ENCODE data around the gene SYCP3.

Gene SYCP3

DNA sequence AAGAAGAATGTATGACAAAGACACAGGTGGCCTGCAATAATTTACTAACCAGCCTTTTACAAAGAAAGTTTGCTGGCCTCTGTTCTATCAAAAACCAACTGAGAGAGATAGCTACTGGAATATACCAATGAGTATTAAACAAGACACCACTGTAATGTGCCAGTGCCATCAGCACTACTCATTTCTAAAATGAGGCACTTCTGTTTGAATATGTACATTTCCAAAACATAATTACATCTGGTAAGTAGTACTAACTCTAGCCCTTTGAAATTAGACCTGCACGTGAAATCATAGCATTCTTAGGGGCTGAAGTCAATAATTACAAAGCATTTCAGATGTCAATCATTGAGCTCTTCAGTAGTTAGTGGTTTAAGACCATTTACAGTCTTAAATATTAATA, 6.9 kb upstream of the SYCP3 start:
- TF ChIP-seq, protein P1, sequence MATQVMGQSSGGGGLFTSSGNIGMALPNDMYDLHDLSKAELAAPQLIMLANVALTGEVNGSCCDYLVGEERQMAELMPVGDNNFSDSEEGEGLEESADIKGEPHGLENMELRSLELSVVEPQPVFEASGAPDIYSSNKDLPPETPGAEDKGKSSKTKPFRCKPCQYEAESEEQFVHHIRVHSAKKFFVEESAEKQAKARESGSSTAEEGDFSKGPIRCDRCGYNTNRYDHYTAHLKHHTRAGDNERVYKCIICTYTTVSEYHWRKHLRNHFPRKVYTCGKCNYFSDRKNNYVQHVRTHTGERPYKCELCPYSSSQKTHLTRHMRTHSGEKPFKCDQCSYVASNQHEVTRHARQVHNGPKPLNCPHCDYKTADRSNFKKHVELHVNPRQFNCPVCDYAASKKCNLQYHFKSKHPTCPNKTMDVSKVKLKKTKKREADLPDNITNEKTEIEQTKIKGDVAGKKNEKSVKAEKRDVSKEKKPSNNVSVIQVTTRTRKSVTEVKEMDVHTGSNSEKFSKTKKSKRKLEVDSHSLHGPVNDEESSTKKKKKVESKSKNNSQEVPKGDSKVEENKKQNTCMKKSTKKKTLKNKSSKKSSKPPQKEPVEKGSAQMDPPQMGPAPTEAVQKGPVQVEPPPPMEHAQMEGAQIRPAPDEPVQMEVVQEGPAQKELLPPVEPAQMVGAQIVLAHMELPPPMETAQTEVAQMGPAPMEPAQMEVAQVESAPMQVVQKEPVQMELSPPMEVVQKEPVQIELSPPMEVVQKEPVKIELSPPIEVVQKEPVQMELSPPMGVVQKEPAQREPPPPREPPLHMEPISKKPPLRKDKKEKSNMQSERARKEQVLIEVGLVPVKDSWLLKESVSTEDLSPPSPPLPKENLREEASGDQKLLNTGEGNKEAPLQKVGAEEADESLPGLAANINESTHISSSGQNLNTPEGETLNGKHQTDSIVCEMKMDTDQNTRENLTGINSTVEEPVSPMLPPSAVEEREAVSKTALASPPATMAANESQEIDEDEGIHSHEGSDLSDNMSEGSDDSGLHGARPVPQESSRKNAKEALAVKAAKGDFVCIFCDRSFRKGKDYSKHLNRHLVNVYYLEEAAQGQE (IDR thresholded peaks at IDR 0.05; ENCODE audit: low read depth): no peak
- TF ChIP-seq CREB1 (IDR thresholded peaks at IDR 0.05; ENCODE audit: low read depth) (no peak), EP300 (IDR thresholded peaks at IDR 0.05; ENCODE audit: borderline replicate concordance) (no peak), TAF1 (IDR thresholded peaks at IDR 0.05; ENCODE audit: low read depth) (no peak)

DNA sequence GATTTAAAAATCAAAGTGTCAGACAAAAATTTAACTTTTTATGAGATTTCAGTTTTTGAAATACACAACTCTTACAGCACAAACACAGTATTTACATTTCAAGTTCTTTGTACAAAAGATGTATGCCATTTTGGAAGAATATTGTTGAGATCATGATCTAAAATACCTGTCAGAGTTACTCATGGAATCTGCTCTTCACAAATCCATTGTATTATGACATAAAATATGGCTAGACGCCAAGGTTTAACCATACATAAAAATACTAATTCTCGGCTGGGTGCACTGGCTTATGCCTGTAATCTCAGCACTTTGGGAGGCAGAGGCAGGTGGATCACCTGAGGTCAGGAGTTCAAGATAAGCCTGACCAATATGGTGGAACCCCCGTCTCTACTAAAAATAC, 6.2 kb upstream of the SYCP3 start:
- TF ChIP-seq TEAD4 (IDR thresholded peaks at IDR 0.05): no peak
- TF ChIP-seq EP300 (IDR thresholded peaks at IDR 0.05; ENCODE audit: borderline replicate concordance): no peak
- TF ChIP-seq, protein P2, sequence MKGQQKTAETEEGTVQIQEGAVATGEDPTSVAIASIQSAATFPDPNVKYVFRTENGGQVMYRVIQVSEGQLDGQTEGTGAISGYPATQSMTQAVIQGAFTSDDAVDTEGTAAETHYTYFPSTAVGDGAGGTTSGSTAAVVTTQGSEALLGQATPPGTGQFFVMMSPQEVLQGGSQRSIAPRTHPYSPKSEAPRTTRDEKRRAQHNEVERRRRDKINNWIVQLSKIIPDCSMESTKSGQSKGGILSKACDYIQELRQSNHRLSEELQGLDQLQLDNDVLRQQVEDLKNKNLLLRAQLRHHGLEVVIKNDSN (IDR thresholded peaks at IDR 0.05): no peak
- TF ChIP-seq NFIC (IDR thresholded peaks at IDR 0.05): no peak; the same call in 1 of the 2 replicates
- no peak for TF ChIP-seq TAF1 (IDR thresholded peaks at IDR 0.05; ENCODE audit: low read depth)

DNA sequence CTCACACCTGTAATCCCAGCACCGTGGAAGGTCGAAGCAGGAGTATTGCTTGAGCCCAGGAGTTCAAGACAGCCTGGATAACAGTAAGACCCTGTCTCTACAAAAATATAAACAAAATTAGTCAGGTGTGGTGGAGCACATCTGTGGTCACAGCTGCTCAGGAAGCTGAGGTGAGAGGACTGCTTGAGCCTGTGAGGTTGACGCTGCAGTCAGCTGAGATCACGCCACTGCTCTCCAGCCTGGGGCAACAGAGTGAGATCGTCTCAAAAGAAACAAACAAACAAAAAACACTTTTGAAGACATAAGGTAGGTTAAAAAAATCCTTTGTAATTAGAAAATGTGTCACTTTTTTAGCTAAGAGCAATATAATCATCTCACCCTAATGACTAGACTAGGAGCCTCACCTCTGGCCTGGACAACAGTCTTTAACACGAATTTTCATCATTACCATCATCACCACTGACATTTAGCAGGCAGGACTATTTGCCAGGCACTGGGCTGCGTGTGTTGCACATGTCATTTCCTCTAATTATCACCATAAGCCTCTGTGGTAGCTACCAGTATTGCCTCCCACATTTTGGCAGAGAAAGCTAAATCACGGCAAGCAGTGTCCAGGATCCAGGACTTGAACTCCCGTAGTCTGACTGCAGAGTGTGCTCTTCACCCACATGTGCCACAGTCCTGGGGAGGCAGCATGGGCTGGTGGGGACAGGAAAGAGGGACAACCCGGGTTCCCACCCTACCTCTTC, 4.6 kb upstream of the SYCP3 start:
- TF ChIP-seq EGR1 (IDR thresholded peaks at IDR 0.05) (no peak), TCF12 (IDR thresholded peaks at IDR 0.05; ENCODE audit: low read depth) (no peak), EP300 (IDR thresholded peaks at IDR 0.05; ENCODE audit: borderline replicate concordance) (no peak), ZBTB7A (IDR thresholded peaks at IDR 0.05; ENCODE audit: low read depth) (no peak), TAF1 (IDR thresholded peaks at IDR 0.05; ENCODE audit: low read depth) (no peak), YY1 (IDR thresholded peaks at IDR 0.05; ENCODE audit: low read depth) (no peak), FOXM1 (IDR thresholded peaks at IDR 0.05; ENCODE audit: borderline replicate concordance, low read depth) (no peak), TEAD4 (IDR thresholded peaks at IDR 0.05) (no peak), NFIC (IDR thresholded peaks at IDR 0.05) (no peak), RAD21 (IDR thresholded peaks at IDR 0.05; ENCODE audit: low read depth) (no peak)
- TF ChIP-seq, protein P2 (IDR thresholded peaks at IDR 0.05): no peak

DNA sequence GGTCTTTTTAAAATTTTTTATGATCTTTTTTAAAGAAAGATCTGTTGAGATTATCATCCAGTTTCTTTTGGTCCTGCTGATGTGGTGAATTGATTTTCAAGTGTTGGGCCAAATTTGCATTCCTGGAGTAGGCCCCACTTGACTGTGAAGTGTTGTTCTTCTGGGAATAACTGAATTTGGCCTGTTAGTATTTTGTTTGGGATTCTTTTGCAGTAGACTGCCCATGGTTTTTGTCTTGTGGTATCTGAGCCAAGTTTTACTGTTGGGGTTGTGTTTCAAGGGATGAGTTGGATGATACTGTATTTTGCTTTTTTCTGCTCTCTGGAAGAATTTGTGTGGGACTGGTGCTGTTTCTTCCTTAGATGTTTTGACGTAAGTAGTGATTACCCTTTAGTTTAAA, 4.0 kb upstream of the SYCP3 start:
- TF ChIP-seq, protein P1 (IDR thresholded peaks at IDR 0.05; ENCODE audit: low read depth): no peak
- TF ChIP-seq, protein P3, sequence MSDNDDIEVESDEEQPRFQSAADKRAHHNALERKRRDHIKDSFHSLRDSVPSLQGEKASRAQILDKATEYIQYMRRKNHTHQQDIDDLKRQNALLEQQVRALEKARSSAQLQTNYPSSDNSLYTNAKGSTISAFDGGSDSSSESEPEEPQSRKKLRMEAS (IDR thresholded peaks at IDR 0.05): no peak
- no peak for TF ChIP-seq EP300 (IDR thresholded peaks at IDR 0.05; ENCODE audit: borderline replicate concordance)
- no peak for TF ChIP-seq TAF1 (IDR thresholded peaks at IDR 0.05; ENCODE audit: low read depth)
- TF ChIP-seq RAD21 (IDR thresholded peaks at IDR 0.05; ENCODE audit: low read depth): no peak
- no peak for TF ChIP-seq NFIC (IDR thresholded peaks at IDR 0.05)
- no peak for TF ChIP-seq EGR1 (IDR thresholded peaks at IDR 0.05)
- TF ChIP-seq FOXM1 (IDR thresholded peaks at IDR 0.05; ENCODE audit: borderline replicate concordance, low read depth): no peak
- no peak for TF ChIP-seq TCF12 (IDR thresholded peaks at IDR 0.05; ENCODE audit: low read depth)
- no peak for TF ChIP-seq TEAD4 (IDR thresholded peaks at IDR 0.05)
- no peak for TF ChIP-seq CREB1 (IDR thresholded peaks at IDR 0.05; ENCODE audit: low read depth)
- no peak for TF ChIP-seq ZBTB7A (IDR thresholded peaks at IDR 0.05; ENCODE audit: low read depth)
- TF ChIP-seq, protein P2 (IDR thresholded peaks at IDR 0.05): no peak
- TF ChIP-seq YY1 (IDR thresholded peaks at IDR 0.05; ENCODE audit: low read depth): no peak
- TF ChIP-seq CEBPB (IDR thresholded peaks at IDR 0.05): no peak

DNA sequence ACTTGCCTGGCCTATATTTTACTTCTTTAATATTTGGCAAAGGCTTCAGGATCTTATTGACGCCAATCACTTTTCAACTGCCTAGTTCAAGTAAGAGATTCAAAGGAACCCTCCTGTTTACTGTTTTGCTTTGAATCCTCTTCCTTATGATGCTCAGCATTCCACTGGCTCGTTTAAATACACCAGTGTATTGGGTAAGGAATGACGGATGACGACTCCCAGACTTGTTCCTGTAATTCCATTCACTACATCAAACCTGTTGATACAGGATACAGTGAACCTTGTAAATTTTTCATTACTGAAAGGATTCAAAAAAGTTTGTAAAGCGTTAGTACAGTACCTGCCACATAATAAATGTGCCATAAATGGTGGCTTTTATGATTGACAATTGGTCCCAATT, 1.7 kb upstream of the SYCP3 start:
- TF ChIP-seq, protein P3 (IDR thresholded peaks at IDR 0.05): no peak
- no peak for TF ChIP-seq EGR1 (IDR thresholded peaks at IDR 0.05)
- TF ChIP-seq, protein P1 (IDR thresholded peaks at IDR 0.05; ENCODE audit: low read depth): no peak

Data from Ishikawa (cell line).